Choroid plexus epithelial cell (primary cell): ENCODE results near the gene BTG2.

Source experiments
- DNase-seq: peaks from one replicate; pipeline ENCODE4 v3.0.0-alpha.2; 2010; ENCODE audit warnings: low read depth
- H3K4me3 ChIP-seq: 2 replicates; pipeline ENCODE4 v1.5.1; 2011; ENCODE audit warnings: low read depth, mild to moderate bottlenecking, control low read depth, low read length, moderate library complexity
- CTCF ChIP-seq: conservative IDR thresholded peaks from 2 replicates; pipeline ENCODE4 v1.5.1; 2011; ENCODE audit warnings: low read depth, mild to moderate bottlenecking, control low read depth, inconsistent platforms, low read length, moderate library complexity

Gene BTG2

GRCh38 chr1:203321273-203322052, 16.1 kb downstream of the BTG2 start:
- H3K4me3 ChIP-seq = no peak overlapping the region
- TF ChIP-seq CTCF = no peak
- DNase-seq = no peak

- no peak overlapping the region for H3K4me3 ChIP-seq
- DNase-seq = no peak
- no peak for TF ChIP-seq CTCF
Observed at GRCh38 chr1:203322500-203323179, 17.3 kb downstream of the BTG2 start.

- no peak for TF ChIP-seq CTCF
- DNase-seq = no peak
- H3K4me3 ChIP-seq = no peak overlapping the region
Observed at GRCh38 chr1:203323587-203323986, 18.3 kb downstream of the BTG2 start.

- no peak overlapping the region for H3K4me3 ChIP-seq
- TF ChIP-seq CTCF = no peak
- no peak for DNase-seq
Observed at GRCh38 chr1:203324105-203325025, 19.0 kb downstream of the BTG2 start.

GRCh38 chr1:203325026-203325417, 19.7 kb downstream of the BTG2 start:
- no peak for TF ChIP-seq CTCF
- DNase-seq = no peak
- H3K4me3 ChIP-seq = no peak overlapping the region

GRCh38 chr1:203325418-203326091, 20.2 kb downstream of the BTG2 start:
- no peak overlapping the region for H3K4me3 ChIP-seq
- DNase-seq = no peak
- no peak for TF ChIP-seq CTCF
